Lung (tissue), 12 donors: Measurements from ENCODE around the gene GCNT2. TPM values are rescaled to one million over a fixed set of nuclear protein-coding genes. Genes with fewer than 3 reads are reported as not detected.

Experiments used
- ATAC-seq: fragments of 200-7000 bp; cut with Tn5 transposase; one replicate; pipeline ENCODE4 v1.9.1; 2020; ENCODE audit warnings: moderate number of reproducible peaks; ENCODE audit not compliant: insufficient read depth, low FRiP score
- DNase-seq, 3 donors: peaks; one replicate each; pipeline ENCODE4 v3.0.0-alpha.2; 2013 to 2017
- H3K27ac ChIP-seq, 2 donors: one replicate each; pipeline ENCODE4 v1.5.1; 2013; ENCODE audit warnings: mild to moderate bottlenecking in 2 of 2, moderate library complexity in 2 of 2, control low read depth in 1 of 2, inconsistent platforms in 1 of 2, low read depth in 1 of 2, low read length in 1 of 2
- H3K27me3 ChIP-seq, 3 donors: one replicate each; pipeline ENCODE4 v1.5.1; 2013; ENCODE audit warnings: low read length in 2 of 3; ENCODE audit not compliant: control insufficient read depth in 3 of 3, insufficient read depth in 3 of 3
- H3K36me3 ChIP-seq, 4 donors: one replicate each; pipeline ENCODE4 v1.5.1; 2013; ENCODE audit warnings: low read length in 4 of 4, mild to moderate bottlenecking in 1 of 4, moderate library complexity in 1 of 4; ENCODE audit not compliant: control insufficient read depth in 4 of 4, insufficient read depth in 4 of 4
- H3K4me1 ChIP-seq, 5 donors: one replicate each; pipeline ENCODE4 v1.5.1; 2013; ENCODE audit warnings: low read length in 5 of 5, mild to moderate bottlenecking in 2 of 5, moderate library complexity in 1 of 5; ENCODE audit not compliant: control insufficient read depth in 5 of 5, insufficient read depth in 5 of 5
- H3K4me3 ChIP-seq: one replicate; pipeline ENCODE4 v1.5.1; 2013; ENCODE audit warnings: mild to moderate bottlenecking, control low read depth, moderate library complexity
- H3K9ac ChIP-seq, 2 donors: one replicate each; pipeline ENCODE4 v1.5.1; 2013; ENCODE audit warnings: low read length in 2 of 2, control low read depth in 1 of 2; ENCODE audit not compliant: insufficient read depth in 1 of 2
- H3K9me3 ChIP-seq, 4 donors: one replicate each; pipeline ENCODE4 v1.5.1; 2013; ENCODE audit warnings: low read length in 3 of 4, mild to moderate bottlenecking in 1 of 4, moderate library complexity in 1 of 4; ENCODE audit not compliant: control insufficient read depth in 4 of 4, insufficient read depth in 3 of 4
- WGBS, 2 donors: extraction: QIAGEN DNeasy Blood & Tissue Kit; methylation state at CpG; one replicate each; pipeline ENCODE4 v1.1.7; 2013; 5-methylcytosine and 5-hydroxymethylcytosine counted together
- polyA plus RNA-seq, 2 donors: library from polyadenylated mRNA; stranded (reverse); fragments of 200-250 nt; gene quantifications; one replicate each; pipeline ENCODE4 v1.2.1, GENCODE V29; 2013
- total RNA-seq, 2 donors: library from RNA; depleted of rRNA in 1 of 2; stranded (reverse); fragments of >200 nt in 1 of 2; gene quantifications; one replicate each; pipeline ENCODE4 v1.2.1, GENCODE V29; 2014 to 2021
- TF ChIP-seq, protein P1 (sequence below): IDR thresholded peaks from 2 replicates; pipeline ENCODE4 v1.5.1; 2012; ENCODE audit warnings: mild to moderate bottlenecking; ENCODE audit errors: control extremely low read depth, extremely low read depth
- donor health status: control.
- donor health status: control.
- donor health status: Bipolar disorder and iron deficiency.
- donor health status: healthy.
- donor health status: DM: yes; HTN: yes; CAD: no.

GCNT2 gene
- total and polyA plus RNA-seq, 4 donors, result 7.8 to 57.4 (median 15.7) TPM

DNA sequence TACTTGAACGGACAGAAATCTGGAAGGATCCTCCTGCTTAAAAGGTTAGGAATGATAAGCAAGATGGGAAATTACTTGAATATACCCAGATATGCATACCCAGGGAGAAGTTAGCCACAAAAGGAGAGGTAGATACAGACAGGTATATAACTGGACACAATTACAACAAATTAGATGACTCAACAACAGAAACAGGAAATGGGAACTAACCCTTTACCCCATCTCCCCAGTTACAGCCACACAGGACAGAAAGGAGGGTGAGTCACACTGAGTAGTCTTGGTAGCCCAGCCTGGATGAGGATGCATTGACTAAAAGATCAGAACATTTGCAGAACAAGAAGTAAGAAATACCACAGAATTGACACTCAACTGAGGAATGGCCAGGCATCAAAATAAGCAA is 112.1 kb downstream of the GCNT2 start:
- Histone ChIP-seq H3K36me3 (no peaks in the 10 kb centered on the region), H3K4me3 (no peak overlapping the region), H3K27me3 (no peaks in the 10 kb centered on the region), H3K27ac (no peak overlapping the region), H3K9ac (no peak overlapping the region), H3K9me3 (no peaks in the 10 kb centered on the region), H3K4me1 (no peaks in the 10 kb centered on the region)
- WGBS, 2 donors, result 61 to 78% methylated on average over 1 of the region's 1 CpG
- ATAC-seq, result peak; percentile 70
- TF ChIP-seq, protein P1, sequence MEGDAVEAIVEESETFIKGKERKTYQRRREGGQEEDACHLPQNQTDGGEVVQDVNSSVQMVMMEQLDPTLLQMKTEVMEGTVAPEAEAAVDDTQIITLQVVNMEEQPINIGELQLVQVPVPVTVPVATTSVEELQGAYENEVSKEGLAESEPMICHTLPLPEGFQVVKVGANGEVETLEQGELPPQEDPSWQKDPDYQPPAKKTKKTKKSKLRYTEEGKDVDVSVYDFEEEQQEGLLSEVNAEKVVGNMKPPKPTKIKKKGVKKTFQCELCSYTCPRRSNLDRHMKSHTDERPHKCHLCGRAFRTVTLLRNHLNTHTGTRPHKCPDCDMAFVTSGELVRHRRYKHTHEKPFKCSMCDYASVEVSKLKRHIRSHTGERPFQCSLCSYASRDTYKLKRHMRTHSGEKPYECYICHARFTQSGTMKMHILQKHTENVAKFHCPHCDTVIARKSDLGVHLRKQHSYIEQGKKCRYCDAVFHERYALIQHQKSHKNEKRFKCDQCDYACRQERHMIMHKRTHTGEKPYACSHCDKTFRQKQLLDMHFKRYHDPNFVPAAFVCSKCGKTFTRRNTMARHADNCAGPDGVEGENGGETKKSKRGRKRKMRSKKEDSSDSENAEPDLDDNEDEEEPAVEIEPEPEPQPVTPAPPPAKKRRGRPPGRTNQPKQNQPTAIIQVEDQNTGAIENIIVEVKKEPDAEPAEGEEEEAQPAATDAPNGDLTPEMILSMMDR, result no peak
- DNase-seq, result no peak

DNA sequence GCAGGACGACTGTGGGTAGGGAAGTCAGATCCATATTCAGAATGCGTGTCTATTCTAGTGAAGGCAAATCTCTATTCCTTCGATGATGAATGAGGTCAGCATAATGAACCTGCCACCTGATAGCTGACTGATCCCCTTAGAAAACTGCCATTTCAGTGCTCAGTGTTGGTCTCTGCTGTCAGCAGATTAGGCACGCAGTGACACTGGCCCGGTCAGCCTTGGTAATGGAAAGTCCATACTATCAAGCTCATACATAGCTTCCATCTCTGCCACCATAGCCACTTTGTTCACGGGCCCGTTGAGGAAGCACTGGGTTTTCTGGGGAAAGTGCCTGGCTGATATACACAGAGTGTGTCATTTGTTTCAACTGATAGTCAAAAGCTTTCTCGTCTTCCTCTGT is 119.3 kb downstream of the GCNT2 start:
- H3K27me3 ChIP-seq, result no peaks in the 10 kb centered on the region
- H3K27ac ChIP-seq, result no peak overlapping the region
- TF ChIP-seq, protein P1, result no peak
- H3K36me3 ChIP-seq, result no peaks in the 10 kb centered on the region
- no peak overlapping the region for H3K9ac ChIP-seq
- WGBS, 2 donors, result 93 to 96% methylated on average over 8 of the region's 8 CpGs
- ATAC-seq, result no peak
- no peak overlapping the region for H3K4me3 ChIP-seq
- H3K4me1 ChIP-seq, result no peaks in the 10 kb centered on the region
- DNase-seq, result no peak
- no peaks in the 10 kb centered on the region for H3K9me3 ChIP-seq

DNA sequence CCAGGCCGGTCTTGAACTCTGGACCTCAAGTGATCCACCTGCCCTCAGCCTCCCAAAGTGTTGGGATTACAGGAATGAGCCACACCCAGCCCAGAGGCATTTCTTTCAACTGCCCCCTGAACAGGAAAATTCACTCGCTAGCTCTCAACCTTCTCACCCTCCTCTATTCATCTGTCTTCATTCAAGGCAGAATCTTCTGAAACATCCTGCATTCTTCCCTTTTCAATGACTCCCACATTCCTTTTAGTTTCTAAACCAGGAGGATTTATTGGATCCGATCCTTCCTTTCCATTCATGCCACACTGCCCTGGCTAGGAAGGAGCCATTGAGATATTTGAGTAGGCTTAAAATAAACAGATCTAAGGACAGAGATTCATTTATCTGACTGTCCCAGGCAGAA is 120.4 kb downstream of the GCNT2 start:
- Histone ChIP-seq H3K27me3 (no peaks in the 10 kb centered on the region), H3K9ac (no peak overlapping the region), H3K9me3 (no peaks in the 10 kb centered on the region), H3K27ac (no peak overlapping the region), H3K4me1 (no peaks in the 10 kb centered on the region), H3K36me3 (no peaks in the 10 kb centered on the region), H3K4me3 (no peak overlapping the region)
- TF ChIP-seq, protein P1, result no peak
- WGBS, 2 donors, result 90 to 91% methylated on average over 3 of the region's 3 CpGs
- ATAC-seq (no peak), DNase-seq (no peak)

DNA sequence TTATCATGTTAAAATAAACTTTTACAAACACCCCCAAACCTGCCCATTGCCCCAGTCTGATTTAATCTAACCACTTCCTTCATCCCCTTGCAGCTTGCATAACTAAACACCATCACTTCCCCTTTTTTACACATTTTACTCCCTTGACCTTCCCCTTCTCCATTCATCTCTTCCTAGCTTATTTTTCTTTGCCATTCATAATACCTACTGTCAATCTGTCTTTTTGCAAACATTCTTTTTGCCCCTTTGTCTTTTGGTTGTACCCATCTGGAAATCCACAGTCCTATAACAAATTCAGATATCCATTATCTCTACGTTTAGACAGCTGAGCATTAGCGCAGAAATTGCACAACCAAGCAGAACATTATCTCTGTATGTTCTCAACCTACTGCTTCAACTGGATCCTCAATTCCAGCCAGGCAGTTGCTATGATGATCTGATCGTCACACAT is 122.1 kb downstream of the GCNT2 start:
- H3K9ac ChIP-seq, result no peak overlapping the region
- ATAC-seq (no peak), DNase-seq (no peak)
- no peaks in the 10 kb centered on the region for H3K4me1 ChIP-seq
- H3K27ac ChIP-seq, result no peak overlapping the region
- WGBS, 2 donors, result 23 to 52% methylated on average over 3 of the region's 3 CpGs
- no peaks in the 10 kb centered on the region for H3K27me3 ChIP-seq
- TF ChIP-seq, protein P1, result no peak
- H3K36me3 ChIP-seq, result no peaks in the 10 kb centered on the region
- no peaks in the 10 kb centered on the region for H3K9me3 ChIP-seq
- no peak overlapping the region for H3K4me3 ChIP-seq
